ENCODE data around the gene SYNGR2. TPM values are rescaled to one million over a fixed set of nuclear protein-coding genes. Genes with fewer than 3 reads are reported as not detected.

Gene SYNGR2
- total and polyA plus RNA-seq, 9 of the 15 experiments (the other 6 are each of a cell fraction or from before 2014, with no cell fraction given), result 1.4 to 173 (median 87.8) TPM

DNA sequence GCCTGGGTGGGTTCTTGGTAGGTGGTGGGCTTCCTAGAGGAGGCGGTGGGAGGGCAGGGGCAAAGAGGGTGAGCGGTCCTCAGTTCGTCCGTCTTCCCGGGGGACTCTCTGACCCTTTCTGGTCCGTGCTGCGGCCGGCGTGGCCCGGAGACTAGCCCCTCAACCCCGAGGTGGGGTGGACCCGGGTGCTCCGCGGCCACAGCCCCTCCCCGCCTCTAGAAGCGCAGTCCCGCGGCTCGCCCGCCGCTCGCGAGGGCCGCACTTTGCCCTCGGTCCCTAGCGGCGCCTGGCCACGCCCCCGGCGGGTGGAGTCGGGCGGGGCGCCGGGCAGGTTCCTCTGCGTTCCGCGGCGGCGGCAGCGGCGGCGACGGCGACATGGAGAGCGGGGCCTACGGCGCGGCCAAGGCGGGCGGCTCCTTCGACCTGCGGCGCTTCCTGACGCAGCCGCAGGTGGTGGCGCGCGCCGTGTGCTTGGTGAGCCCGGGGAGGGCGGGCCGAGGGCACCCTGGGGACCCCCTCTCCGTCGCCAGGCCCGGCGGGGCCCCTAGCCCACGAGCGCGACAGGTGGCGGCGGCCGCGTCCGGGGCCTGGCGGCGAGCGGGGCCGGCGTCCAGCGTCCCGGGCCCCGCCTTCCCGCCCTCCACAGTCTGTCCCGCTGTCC lies at the start of gene SYNGR2 (continued):
- peak; percentile 53; the same call in 1 of the 2 replicates for TF ChIP-seq ZKSCAN1 (IDR thresholded peaks at IDR 0.05; ENCODE audit: low read depth, low read length)
- peak; percentile 87 for TF ChIP-seq CTBP1 (IDR thresholded peaks at IDR 0.05; ENCODE audit: borderline replicate concordance)
- no peak for TF ChIP-seq ATF1 (CRISPR knock-in tag; IDR thresholded peaks at IDR 0.05)
- TF ChIP-seq ATF1 (tag; IDR thresholded peaks at IDR 0.05), result peak; percentile 38; the same call in 1 of the 2 replicates
- TF ChIP-seq, protein P1, sequence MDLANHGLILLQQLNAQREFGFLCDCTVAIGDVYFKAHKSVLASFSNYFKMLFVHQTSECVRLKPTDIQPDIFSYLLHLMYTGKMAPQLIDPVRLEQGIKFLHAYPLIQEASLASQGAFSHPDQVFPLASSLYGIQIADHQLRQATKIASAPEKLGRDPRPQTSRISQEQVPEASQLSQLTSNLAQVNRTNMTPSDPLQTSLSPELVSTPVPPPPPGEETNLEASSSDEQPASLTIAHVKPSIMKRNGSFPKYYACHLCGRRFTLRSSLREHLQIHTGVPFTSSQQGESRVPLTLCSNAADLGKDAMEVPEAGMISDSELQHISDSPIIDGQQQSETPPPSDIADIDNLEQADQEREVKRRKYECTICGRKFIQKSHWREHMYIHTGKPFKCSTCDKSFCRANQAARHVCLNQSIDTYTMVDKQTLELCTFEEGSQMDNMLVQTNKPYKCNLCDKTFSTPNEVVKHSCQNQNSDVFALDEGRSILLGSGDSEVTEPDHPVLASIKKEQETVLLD (IDR thresholded peaks at IDR 0.05), result 0 out of 2 replicates have a peak, but pooled peaks have one; percentile 8
- TF ChIP-seq CBFB (CRISPR knock-in tag; IDR thresholded peaks at IDR 0.05), result no peak
- TF ChIP-seq, protein P2, sequence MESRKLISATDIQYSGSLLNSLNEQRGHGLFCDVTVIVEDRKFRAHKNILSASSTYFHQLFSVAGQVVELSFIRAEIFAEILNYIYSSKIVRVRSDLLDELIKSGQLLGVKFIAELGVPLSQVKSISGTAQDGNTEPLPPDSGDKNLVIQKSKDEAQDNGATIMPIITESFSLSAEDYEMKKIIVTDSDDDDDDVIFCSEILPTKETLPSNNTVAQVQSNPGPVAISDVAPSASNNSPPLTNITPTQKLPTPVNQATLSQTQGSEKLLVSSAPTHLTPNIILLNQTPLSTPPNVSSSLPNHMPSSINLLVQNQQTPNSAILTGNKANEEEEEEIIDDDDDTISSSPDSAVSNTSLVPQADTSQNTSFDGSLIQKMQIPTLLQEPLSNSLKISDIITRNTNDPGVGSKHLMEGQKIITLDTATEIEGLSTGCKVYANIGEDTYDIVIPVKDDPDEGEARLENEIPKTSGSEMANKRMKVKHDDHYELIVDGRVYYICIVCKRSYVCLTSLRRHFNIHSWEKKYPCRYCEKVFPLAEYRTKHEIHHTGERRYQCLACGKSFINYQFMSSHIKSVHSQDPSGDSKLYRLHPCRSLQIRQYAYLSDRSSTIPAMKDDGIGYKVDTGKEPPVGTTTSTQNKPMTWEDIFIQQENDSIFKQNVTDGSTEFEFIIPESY (CRISPR knock-in tag; IDR thresholded peaks at IDR 0.05), result peak; percentile 85
- no peak for TF ChIP-seq ZNF384 (IDR thresholded peaks at IDR 0.05; ENCODE audit: low read depth, low read length)
- TF ChIP-seq GATAD2B (IDR thresholded peaks at IDR 0.05; ENCODE audit: borderline replicate concordance), result peak; percentile 86
- TF ChIP-seq, protein P3, sequence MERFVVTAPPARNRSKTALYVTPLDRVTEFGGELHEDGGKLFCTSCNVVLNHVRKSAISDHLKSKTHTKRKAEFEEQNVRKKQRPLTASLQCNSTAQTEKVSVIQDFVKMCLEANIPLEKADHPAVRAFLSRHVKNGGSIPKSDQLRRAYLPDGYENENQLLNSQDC (CRISPR knock-in tag; IDR thresholded peaks at IDR 0.05), result peak; percentile 53; the same call in 1 of the 2 replicates
- peak; percentile 56; the same call in 1 of the 2 replicates for TF ChIP-seq NR1H2 (CRISPR knock-in tag; IDR thresholded peaks at IDR 0.05)
- TF ChIP-seq SOX6 (IDR thresholded peaks at IDR 0.05), result peak; percentile 50
- TF ChIP-seq CHD2 (IDR thresholded peaks at IDR 0.05; ENCODE audit: low read depth, low read length), result peak; percentile 94
- TF ChIP-seq CREB1 (IDR thresholded peaks at IDR 0.05), result 0 out of 2 replicates have a peak, but pooled peaks have one; percentile 24
- TF ChIP-seq CREB1 (CRISPR knock-in tag; IDR thresholded peaks at IDR 0.05), result peak; percentile 48; the same call in 1 of the 2 replicates
- TF ChIP-seq NFE2 (IDR thresholded peaks at IDR 0.05; ENCODE audit: low read depth), result no peak
- TF ChIP-seq, protein P4, sequence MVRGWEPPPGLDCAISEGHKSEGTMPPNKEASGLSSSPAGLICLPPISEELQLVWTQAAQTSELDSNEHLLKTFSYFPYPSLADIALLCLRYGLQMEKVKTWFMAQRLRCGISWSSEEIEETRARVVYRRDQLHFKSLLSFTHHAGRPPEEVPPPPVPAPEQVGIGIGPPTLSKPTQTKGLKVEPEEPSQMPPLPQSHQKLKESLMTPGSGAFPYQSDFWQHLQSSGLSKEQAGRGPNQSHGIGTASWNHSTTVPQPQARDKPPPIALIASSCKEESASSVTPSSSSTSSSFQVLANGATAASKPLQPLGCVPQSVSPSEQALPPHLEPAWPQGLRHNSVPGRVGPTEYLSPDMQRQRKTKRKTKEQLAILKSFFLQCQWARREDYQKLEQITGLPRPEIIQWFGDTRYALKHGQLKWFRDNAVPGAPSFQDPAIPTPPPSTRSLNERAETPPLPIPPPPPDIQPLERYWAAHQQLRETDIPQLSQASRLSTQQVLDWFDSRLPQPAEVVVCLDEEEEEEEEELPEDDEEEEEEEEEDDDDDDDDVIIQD (CRISPR knock-in tag; IDR thresholded peaks at IDR 0.05), result no peak
- TF ChIP-seq RCOR1 (IDR thresholded peaks at IDR 0.05; ENCODE audit: borderline replicate concordance in 1 of 2, low read depth in 2 of 2, low read length in 2 of 2), result peak in 1 of 2 experiments; percentile 20; a peak in 1 of 4 replicates
- peak; percentile 49; the same call in 1 of the 2 replicates for TF ChIP-seq MTA3 (IDR thresholded peaks at IDR 0.05; ENCODE audit: borderline replicate concordance)
- TF ChIP-seq NRF1 (conservative IDR thresholded peaks at IDR 0.05 in 1 of 2, IDR thresholded peaks at IDR 0.05 in 1 of 2), result peak in 1 of 2 experiments; percentile 60; a peak in 2 of 4 replicates
- TF ChIP-seq HNRNPUL1 (IDR thresholded peaks at IDR 0.05; ENCODE audit: low read length), result no peak
- TF ChIP-seq, protein P5, sequence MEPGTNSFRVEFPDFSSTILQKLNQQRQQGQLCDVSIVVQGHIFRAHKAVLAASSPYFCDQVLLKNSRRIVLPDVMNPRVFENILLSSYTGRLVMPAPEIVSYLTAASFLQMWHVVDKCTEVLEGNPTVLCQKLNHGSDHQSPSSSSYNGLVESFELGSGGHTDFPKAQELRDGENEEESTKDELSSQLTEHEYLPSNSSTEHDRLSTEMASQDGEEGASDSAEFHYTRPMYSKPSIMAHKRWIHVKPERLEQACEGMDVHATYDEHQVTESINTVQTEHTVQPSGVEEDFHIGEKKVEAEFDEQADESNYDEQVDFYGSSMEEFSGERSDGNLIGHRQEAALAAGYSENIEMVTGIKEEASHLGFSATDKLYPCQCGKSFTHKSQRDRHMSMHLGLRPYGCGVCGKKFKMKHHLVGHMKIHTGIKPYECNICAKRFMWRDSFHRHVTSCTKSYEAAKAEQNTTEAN (CRISPR knock-in tag; IDR thresholded peaks at IDR 0.05), result 0 out of 2 replicates have a peak, but pooled peaks have one; percentile 25
- TF ChIP-seq TOE1 (IDR thresholded peaks at IDR 0.05; ENCODE audit: borderline replicate concordance), result peak; percentile 70; the same call in 1 of the 2 replicates
- TF ChIP-seq TOE1 (CRISPR knock-in tag; IDR thresholded peaks at IDR 0.05; ENCODE audit: borderline replicate concordance, low read depth), result no peak

All from K562 (cell line).